ENCODE measurements around the gene CAMK2A.

- TF ChIP-seq CTCF (tag by site-specific recombination; IDR thresholded peaks at IDR 0.05) (no peak), SP2 (tag by site-specific recombination; IDR thresholded peaks at IDR 0.05) (no peak), ZNF514 (tag by site-specific recombination; IDR thresholded peaks at IDR 0.05) (no peak), ZNF558 (tag by site-specific recombination; IDR thresholded peaks at IDR 0.05) (no peak), ZNF391 (tag by site-specific recombination; IDR thresholded peaks at IDR 0.05; ENCODE audit: borderline replicate concordance, low read depth) (no peak), ZNF580 (tag by site-specific recombination; IDR thresholded peaks at IDR 0.05) (no peak), ZBTB8A (tag by site-specific recombination; IDR thresholded peaks at IDR 0.05) (no peak), ZBTB11 (tag by site-specific recombination; conservative IDR thresholded peaks at IDR 0.05; ENCODE audit: low read depth) (no peak), ZBTB10 (tag by site-specific recombination; IDR thresholded peaks at IDR 0.05) (no peak), ZBTB49 (tag by site-specific recombination; IDR thresholded peaks at IDR 0.05; ENCODE audit: low read depth) (no peak), ZNF175 (tag by site-specific recombination; IDR thresholded peaks at IDR 0.05) (no peak), ZSCAN23 (tag by site-specific recombination; IDR thresholded peaks at IDR 0.05) (no peak)
Observed at GRCh38 chr5:150179019-150179620, 110.5 kb downstream of the CAMK2A start.

All from HEK293 (cell line).